GM12878 (cell line): ENCODE results near the gene ITGB3BP. TPM values are rescaled to one million over a fixed set of nuclear protein-coding genes. Genes with fewer than 3 reads are reported as not detected.
A peak's percentile ranks its signal among the peaks of the same experiment; 100 is the strongest.

Source experiments
- ATAC-seq: fragments of 200-7000 bp; cut with Tn5 transposase; 3 replicates; pipeline ENCODE4 v1.9.1; 2020; ENCODE audit warnings: mild to moderate bottlenecking, moderate library complexity
- BruUV-seq: library from RNA; stranded (reverse); fragments of 400-500 nt; replicated peaks from 2 replicates; lab custom pipeline; 2021; lab: Mats Ljungman, UMichigan
- CTCF ChIA-PET: fragments of 300-600 bp; sonication (Branson Sonifier 250); formaldehyde crosslinking; extraction: SDS; loops from one replicate; lab custom pipeline; 2021; ENCODE audit warnings: inconsistent platforms; lab: Yijun Ruan, JAX
- POLR2A ChIA-PET: fragments of 350-600 bp; formaldehyde crosslinking; extraction: SDS; loops from one replicate; lab custom pipeline; 2021; ENCODE audit warnings: inconsistent platforms; lab: Charles Lee
- RAD21 ChIA-PET: fragments of 300-600 bp; sonication (Branson Sonifier 250); formaldehyde crosslinking; loops from one replicate; lab custom pipeline; 2023; ENCODE audit warnings: antibody characterized with exemption; ENCODE audit not compliant: unreplicated experiment; lab: Charles Lee
- SMC1A ChIA-PET: fragments of 300-600 bp; sonication (Branson Sonifier 250); formaldehyde crosslinking; loops from one replicate; lab custom pipeline; 2023; ENCODE audit not compliant: unreplicated experiment, uncharacterized antibody; lab: Charles Lee
- DNase-seq: peaks from one replicate; pipeline ENCODE4 v3.0.0-alpha.2; 2011; ENCODE audit warnings: low read depth, low spot score
- FAIRE-seq: peaks from 3 replicates; lab custom pipeline; 2011; peaks lifted over from hg19 to GRCh38; lab: Jason Lieb, UNC
- H2AFZ ChIP-seq: 2 replicates; pipeline ENCODE4 v1.6.0; 2011; ENCODE audit warnings: low read depth, low read length, control low read depth; ENCODE audit not compliant: control insufficient read depth
- H3K27ac ChIP-seq: 2 replicates; pipeline ENCODE4 v1.5.1; 2011; ENCODE audit warnings: control low read depth; ENCODE audit not compliant: control insufficient read depth, insufficient read depth
- H3K27me3 ChIP-seq, 2 experiments: replicated peaks in 1 of 2; 2 replicates each; pipeline versions ENCODE4 v1.6.0 to v1.6.1; 2011; ENCODE audit warnings: low read length in 1 of 2; ENCODE audit not compliant: control insufficient read depth in 2 of 2, insufficient read depth in 2 of 2
- H3K36me3 ChIP-seq, 2 experiments: 2 replicates each; pipeline ENCODE4 v1.5.1; 2011; ENCODE audit warnings: low read length in 1 of 2; ENCODE audit not compliant: control insufficient read depth in 2 of 2, insufficient read depth in 2 of 2
- H3K4me1 ChIP-seq: 2 replicates; pipeline ENCODE4 v1.6.1; 2011; ENCODE audit warnings: mild to moderate bottlenecking, low read length, moderate library complexity, mixed read lengths; ENCODE audit not compliant: control insufficient read depth, insufficient read depth
- H3K4me2 ChIP-seq: 2 replicates; pipeline ENCODE4 v1.6.0; 2011; ENCODE audit warnings: control low read depth; ENCODE audit not compliant: control insufficient read depth, insufficient read depth
- H3K4me3 ChIP-seq: fragments of 200-600 bp; sonication (generic); 2 replicates; pipeline ENCODE4 v1.5.1; 2016
- H3K79me2 ChIP-seq: 2 replicates; pipeline ENCODE4 v1.6.0; 2011; ENCODE audit warnings: low read length; ENCODE audit not compliant: control insufficient read depth, insufficient read depth
- H3K9ac ChIP-seq: 2 replicates; pipeline ENCODE4 v1.8.0; 2011; ENCODE audit warnings: low read length, control low read depth, mixed read lengths; ENCODE audit not compliant: control insufficient read depth, insufficient read depth
- H3K9me3 ChIP-seq: replicated peaks from 3 replicates; pipeline ENCODE4 v1.5.1; 2011; ENCODE audit warnings: mild to moderate bottlenecking, low read length; ENCODE audit not compliant: control insufficient read depth, insufficient read depth
- H4K20me1 ChIP-seq: 2 replicates; pipeline ENCODE4 v1.6.0; 2011; ENCODE audit not compliant: control insufficient read depth, insufficient read depth
- BMI1 ChIP-seq: fragments of 450-650 bp; IDR thresholded peaks from 2 replicates; pipeline ENCODE4 v1.6.1; 2016; ENCODE audit warnings: mild to moderate bottlenecking, moderate library complexity, borderline replicate concordance
- EZH2 ChIP-seq: IDR thresholded peaks from 2 replicates; pipeline ENCODE4 v1.6.1; 2012; ENCODE audit warnings: low read depth, mild to moderate bottlenecking, control low read depth, inconsistent platforms, low read length, borderline replicate concordance; ENCODE audit not compliant: control insufficient read depth
- HSF1 ChIP-seq: fragments of 150-350 bp; IDR thresholded peaks from 2 replicates; pipeline ENCODE4 v1.6.1; 2014; ENCODE audit warnings: mild to moderate bottlenecking, low read depth, low read length
- JUND ChIP-seq: IDR thresholded peaks from 2 replicates; pipeline ENCODE4 v1.6.1; 2012; ENCODE audit warnings: low read depth, mild to moderate bottlenecking, low read length, improper control_type of control experiment, moderate library complexity
- RB1 ChIP-seq: fragments of 450-650 bp; formaldehyde crosslinking; IDR thresholded peaks from 2 replicates; pipeline ENCODE4 v1.6.1; 2017; ENCODE audit warnings: mild to moderate bottlenecking, borderline replicate concordance
- STAT3 ChIP-seq: IDR thresholded peaks from 2 replicates; pipeline ENCODE4 v1.6.1; 2011; ENCODE audit warnings: low read depth, low read length, improper control_type of control experiment
- ZNF384 ChIP-seq: IDR thresholded peaks from 2 replicates; pipeline ENCODE4 v1.6.1; 2012; ENCODE audit warnings: low read depth, mild to moderate bottlenecking, low read length, improper control_type of control experiment, borderline replicate concordance
- whole genome bisulfite sequencing: methylation state at CpG from one replicate; pipeline ENCODE4 v1.1.6; 2016; ENCODE audit warnings: low lambda C conversion rate; ENCODE audit not compliant: insufficient replicate concordance, insufficient coverage; ENCODE audit errors: missing lambda C conversion rate; 5-methylcytosine and 5-hydroxymethylcytosine counted together
- in situ Hi-C: fragments of 300-500 bp; cut with MboI; formaldehyde crosslinking; loops from 9 replicates; pipeline ENCODE4 v1.14.3; 2018; ENCODE audit warnings: mixed read lengths
- intact Hi-C: fragments of 100-400 bp; cut with micrococcal nuclease; formaldehyde crosslinking; loops from one replicate; pipeline ENCODE4 v1.14.2; 2022; ENCODE audit not compliant: unreplicated experiment
- polyA plus RNA-seq, 11 experiments: library from polyadenylated mRNA; depleted of rRNA in 4 of 11; unstranded in 6 of 11; stranded (reverse) in 5 of 11; fragments of >200 nt; fragmentation: Nextera tagmentation in 4 of 11; fragmentation: Illumina TruSeq in 1 of 11; extraction: Ambion mirVana in 4 of 11; extraction: Trizol in 1 of 11; gene quantifications; 1 replicate in 1 of 11; 2 replicates in 10 of 11; pipeline versions ENCODE4 v1.2.1 to v1.2.3, GENCODE V29; 2011 to 2016; ENCODE audit warnings: inconsistent platforms in 2 of 11, missing spikeins in 2 of 11, low read depth in 1 of 11
- total RNA-seq, 4 experiments: library from RNA; depleted of rRNA in 3 of 4; stranded (reverse); fragments of >200 nt in 3 of 4; fragmentation: Illumina TruSeq in 1 of 4; extraction: Trizol in 1 of 4; gene quantifications; 2 replicates each; pipeline versions ENCODE4 v1.2.1 to v1.2.3, GENCODE V29; 2013 to 2021
- TF ChIP-seq, protein P1 (sequence below): fragments of 450-650 bp; IDR thresholded peaks from 2 replicates; pipeline ENCODE4 v1.6.1; 2017; ENCODE audit warnings: antibody characterized with exemption, mild to moderate bottlenecking, moderate library complexity
- TF ChIP-seq, protein P2 (sequence below): IDR thresholded peaks from 2 replicates; pipeline ENCODE4 v1.6.1; 2011; ENCODE audit warnings: low read depth, low read length, improper control_type of control experiment, borderline replicate concordance

ITGB3BP gene
- total and polyA plus RNA-seq, 10 of the 15 experiments (the other 5 are each of a cell fraction or from before 2014, with no cell fraction given), result 39.2 to 86.2 (median 61.8) TPM

GRCh38 chr1:63408331-63408730 lies 114.7 kb downstream of the ITGB3BP start:
- H3K79me2 ChIP-seq, result no peaks in the 10 kb centered on the region
- H3K9me3 ChIP-seq, result no peaks in the 10 kb centered on the region
- H3K27me3 ChIP-seq, result no peaks in the 10 kb centered on the region
- in situ Hi-C loops (no loop called here), intact Hi-C loops (loop anchor here (10.0 kb wide), 1 partner anchor 64 kb away; no protein-coding TSS in a partner anchor)
- H2AFZ ChIP-seq, result no peak overlapping the region
- SMC1A ChIA-PET, result interaction anchor here (0.9 kb wide), 1 partner anchor 44 kb away, joined by 3 read pairs; no protein-coding TSS in a partner anchor
- no peaks in the 10 kb centered on the region; a peak in 3 of 4 replicates for H3K36me3 ChIP-seq
- POLR2A ChIA-PET, result no interaction called here
- FAIRE-seq (peak; percentile 13), ATAC-seq (no peak), DNase-seq (no peak)
- WGBS, result 80% methylated on average over 4 of the region's 4 CpGs
- no peak overlapping the region for H3K4me3 ChIP-seq
- no peaks in the 10 kb centered on the region for H4K20me1 ChIP-seq
- RAD21 ChIA-PET, result no interaction called here
- no TSS peak for BruUV-seq
- CTCF ChIA-PET, result no interaction called here
- no peak overlapping the region for H3K27ac ChIP-seq
- no peaks in the 10 kb centered on the region for H3K4me1 ChIP-seq
- no peak overlapping the region for H3K4me2 ChIP-seq
- no peak overlapping the region for H3K9ac ChIP-seq
- TF ChIP-seq EZH2 (no peak), STAT3 (no peak), JUND (no peak), HSF1 (no peak), ZNF384 (no peak), BMI1 (no peak), RB1 (no peak)
- TF ChIP-seq, protein P1, sequence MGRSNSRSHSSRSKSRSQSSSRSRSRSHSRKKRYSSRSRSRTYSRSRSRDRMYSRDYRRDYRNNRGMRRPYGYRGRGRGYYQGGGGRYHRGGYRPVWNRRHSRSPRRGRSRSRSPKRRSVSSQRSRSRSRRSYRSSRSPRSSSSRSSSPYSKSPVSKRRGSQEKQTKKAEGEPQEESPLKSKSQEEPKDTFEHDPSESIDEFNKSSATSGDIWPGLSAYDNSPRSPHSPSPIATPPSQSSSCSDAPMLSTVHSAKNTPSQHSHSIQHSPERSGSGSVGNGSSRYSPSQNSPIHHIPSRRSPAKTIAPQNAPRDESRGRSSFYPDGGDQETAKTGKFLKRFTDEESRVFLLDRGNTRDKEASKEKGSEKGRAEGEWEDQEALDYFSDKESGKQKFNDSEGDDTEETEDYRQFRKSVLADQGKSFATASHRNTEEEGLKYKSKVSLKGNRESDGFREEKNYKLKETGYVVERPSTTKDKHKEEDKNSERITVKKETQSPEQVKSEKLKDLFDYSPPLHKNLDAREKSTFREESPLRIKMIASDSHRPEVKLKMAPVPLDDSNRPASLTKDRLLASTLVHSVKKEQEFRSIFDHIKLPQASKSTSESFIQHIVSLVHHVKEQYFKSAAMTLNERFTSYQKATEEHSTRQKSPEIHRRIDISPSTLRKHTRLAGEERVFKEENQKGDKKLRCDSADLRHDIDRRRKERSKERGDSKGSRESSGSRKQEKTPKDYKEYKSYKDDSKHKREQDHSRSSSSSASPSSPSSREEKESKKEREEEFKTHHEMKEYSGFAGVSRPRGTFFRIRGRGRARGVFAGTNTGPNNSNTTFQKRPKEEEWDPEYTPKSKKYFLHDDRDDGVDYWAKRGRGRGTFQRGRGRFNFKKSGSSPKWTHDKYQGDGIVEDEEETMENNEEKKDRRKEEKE, result no peak
- TF ChIP-seq, protein P2, sequence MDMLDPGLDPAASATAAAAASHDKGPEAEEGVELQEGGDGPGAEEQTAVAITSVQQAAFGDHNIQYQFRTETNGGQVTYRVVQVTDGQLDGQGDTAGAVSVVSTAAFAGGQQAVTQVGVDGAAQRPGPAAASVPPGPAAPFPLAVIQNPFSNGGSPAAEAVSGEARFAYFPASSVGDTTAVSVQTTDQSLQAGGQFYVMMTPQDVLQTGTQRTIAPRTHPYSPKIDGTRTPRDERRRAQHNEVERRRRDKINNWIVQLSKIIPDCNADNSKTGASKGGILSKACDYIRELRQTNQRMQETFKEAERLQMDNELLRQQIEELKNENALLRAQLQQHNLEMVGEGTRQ, result no peak
